Epithelial cell of proximal tubule (primary cell): ENCODE results near the gene DAD1. TPM values are rescaled to one million over a fixed set of nuclear protein-coding genes. Genes with fewer than 3 reads are reported as not detected.

ENCODE experiments used
- DNase-seq: peaks from one replicate; pipeline ENCODE4 v3.0.0-alpha.2; 2011; ENCODE audit warnings: low read depth
- H3K4me3 ChIP-seq: 2 replicates; pipeline ENCODE4 v1.5.1; 2011; ENCODE audit warnings: low read depth, mild to moderate bottlenecking, low read length
- CTCF ChIP-seq: conservative IDR thresholded peaks from 2 replicates; pipeline ENCODE4 v1.5.1; 2012; ENCODE audit warnings: low read depth, mild to moderate bottlenecking, low read length
- total RNA-seq: library from RNA; depleted of rRNA; stranded (reverse); fragments of >200 nt; gene quantifications from 2 replicates; pipeline ENCODE4 v1.2.3, GENCODE V29; 2015

The DAD1 gene
- total RNA-seq, 1 donor from 2014 or later = 389 TPM

- H3K4me3 ChIP-seq = peak overlapping the region; percentile 93
- no peak for DNase-seq
- no peak for TF ChIP-seq CTCF
These were observed 10.3 kb upstream of the DAD1 start for GRCh38 chr14:22599349-22599748.

GRCh38 chr14:22598896-22599244 lies 9.8 kb upstream of the DAD1 start:
- H3K4me3 ChIP-seq = peak overlapping the region; percentile 93
- peak; percentile 46 for TF ChIP-seq CTCF
- no peak for DNase-seq

GRCh38 chr14:22598099-22598895 lies 9.3 kb upstream of the DAD1 start, which contains the start of gene ABHD4:
Gene ABHD4 (plus strand): TSS chr14:22598300. CDS start chr14:22598307, 7 bp downstream.
- no peak for DNase-seq
- H3K4me3 ChIP-seq = peak within 1 kb of the TSS; percentile 93
- no peak for TF ChIP-seq CTCF

GRCh38 chr14:22597771-22598098 lies 8.7 kb upstream of the DAD1 start:
- H3K4me3 ChIP-seq = peak overlapping the region; percentile 93
- no peak for TF ChIP-seq CTCF
- no peak for DNase-seq

GRCh38 chr14:22597265-22597664 lies 8.2 kb upstream of the DAD1 start:
- TF ChIP-seq CTCF = no peak
- DNase-seq = no peak
- H3K4me3 ChIP-seq = no peak overlapping the region

- TF ChIP-seq CTCF = no peak
- H3K4me3 ChIP-seq = no peak overlapping the region
- DNase-seq = no peak
These were observed 7.4 kb upstream of the DAD1 start for GRCh38 chr14:22596354-22596879.

GRCh38 chr14:22594156-22594716 lies 5.2 kb upstream of the DAD1 start:
- H3K4me3 ChIP-seq = no peak overlapping the region
- TF ChIP-seq CTCF = no peak
- no peak for DNase-seq
